ENCODE data around the gene ZNF396.
A peak's percentile ranks its signal among the peaks of the same experiment; 100 is the strongest.

The ZNF396 gene

GRCh38 chr18:35386600-35387100 lies 9.5 kb upstream of the ZNF396 start:
- H2AFZ ChIP-seq (ENCODE audit: low read depth, low read length): peak overlapping the region; percentile 50; the same call in 1 of the 2 replicates
- peak overlapping the region; percentile 75 for H3K4me2 ChIP-seq (ENCODE audit: low read length)
- H4K20me1 ChIP-seq (ENCODE audit: insufficient read depth, low read length): no peaks in the 10 kb centered on the region
- H3K9me3 ChIP-seq (ENCODE audit: insufficient read depth, low read length): no peaks in the 10 kb centered on the region
- TF ChIP-seq CTCF (IDR thresholded peaks at IDR 0.05; ENCODE audit: low read depth, low read length) (peak; percentile 78), EZH2phosphoT487 (IDR thresholded peaks at IDR 0.05; ENCODE audit: low read depth) (no peak)
- peaks cover 19% of the 10 kb centered on the region for H3K4me1 ChIP-seq (ENCODE audit: low read length)
- peak overlapping the region; percentile 60 for H3K4me3 ChIP-seq (ENCODE audit: low read length)
- no peaks in the 10 kb centered on the region for H3K36me3 ChIP-seq (replicated peaks; ENCODE audit: low read depth, low read length)
- H3K27me3 ChIP-seq (ENCODE audit: low read depth, low read length): peaks cover 25% of the 10 kb centered on the region
- H3K79me2 ChIP-seq (ENCODE audit: low read length): no peaks in the 10 kb centered on the region
- no peak overlapping the region for H3K9ac ChIP-seq (ENCODE audit: low read length)
- H3K27ac ChIP-seq (ENCODE audit: low read length): no peak overlapping the region

GRCh38 chr18:35383136-35383535 lies 6.0 kb upstream of the ZNF396 start:
- H3K79me2 ChIP-seq (ENCODE audit: low read length): no peaks in the 10 kb centered on the region
- no peaks in the 10 kb centered on the region for H3K36me3 ChIP-seq (replicated peaks; ENCODE audit: low read depth, low read length)
- TF ChIP-seq CTCF (IDR thresholded peaks at IDR 0.05; ENCODE audit: low read depth, low read length): no peak
- no peak for TF ChIP-seq EZH2phosphoT487 (IDR thresholded peaks at IDR 0.05; ENCODE audit: low read depth)
- H3K9me3 ChIP-seq (ENCODE audit: insufficient read depth, low read length): no peaks in the 10 kb centered on the region
- no peak overlapping the region for H3K4me2 ChIP-seq (ENCODE audit: low read length)
- peaks cover 11% of the 10 kb centered on the region for H3K27me3 ChIP-seq (ENCODE audit: low read depth, low read length)
- H3K9ac ChIP-seq (ENCODE audit: low read length): no peak overlapping the region
- no peaks in the 10 kb centered on the region for H4K20me1 ChIP-seq (ENCODE audit: insufficient read depth, low read length)
- H2AFZ ChIP-seq (ENCODE audit: low read depth, low read length): no peak overlapping the region
- H3K4me1 ChIP-seq (ENCODE audit: low read length): peaks cover 5% of the 10 kb centered on the region
- no peak overlapping the region for H3K4me3 ChIP-seq (ENCODE audit: low read length)
- no peak overlapping the region for H3K27ac ChIP-seq (ENCODE audit: low read length)

DNA sequence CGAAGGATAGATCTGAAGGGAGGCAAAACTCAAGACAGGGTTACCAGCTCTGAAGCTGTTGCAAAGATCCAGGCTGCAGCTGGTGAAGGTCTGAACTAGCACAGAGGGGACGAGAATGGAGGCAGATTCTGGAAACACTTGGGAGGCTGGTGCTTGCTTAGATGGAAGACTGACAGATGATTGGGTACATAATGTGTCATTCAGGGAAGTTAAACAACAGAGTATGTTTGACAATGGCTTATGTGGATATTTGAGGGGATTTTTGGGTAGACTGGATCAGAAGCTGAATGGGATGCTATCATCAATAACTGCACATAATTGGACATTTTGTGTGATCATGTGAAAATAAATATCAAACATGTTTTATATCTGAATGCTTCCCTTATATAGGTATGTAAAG lies 2.3 kb upstream of the ZNF396 start:
- no peak overlapping the region for H3K27ac ChIP-seq (ENCODE audit: low read length)
- no peak overlapping the region for H3K9ac ChIP-seq (ENCODE audit: low read length)
- H3K4me1 ChIP-seq (ENCODE audit: low read length): peaks cover 4% of the 10 kb centered on the region
- TF ChIP-seq EZH2phosphoT487 (IDR thresholded peaks at IDR 0.05; ENCODE audit: low read depth): no peak
- TF ChIP-seq CTCF (IDR thresholded peaks at IDR 0.05; ENCODE audit: low read depth, low read length): no peak
- no peak overlapping the region for H2AFZ ChIP-seq (ENCODE audit: low read depth, low read length)
- H3K36me3 ChIP-seq (replicated peaks; ENCODE audit: low read depth, low read length): no peaks in the 10 kb centered on the region
- no peak overlapping the region for H3K4me3 ChIP-seq (ENCODE audit: low read length)
- H4K20me1 ChIP-seq (ENCODE audit: insufficient read depth, low read length): no peaks in the 10 kb centered on the region
- H3K79me2 ChIP-seq (ENCODE audit: low read length): no peaks in the 10 kb centered on the region
- H3K27me3 ChIP-seq (ENCODE audit: low read depth, low read length): no peaks in the 10 kb centered on the region
- H3K4me2 ChIP-seq (ENCODE audit: low read length): no peak overlapping the region
- no peaks in the 10 kb centered on the region for H3K9me3 ChIP-seq (ENCODE audit: insufficient read depth, low read length)

DNA sequence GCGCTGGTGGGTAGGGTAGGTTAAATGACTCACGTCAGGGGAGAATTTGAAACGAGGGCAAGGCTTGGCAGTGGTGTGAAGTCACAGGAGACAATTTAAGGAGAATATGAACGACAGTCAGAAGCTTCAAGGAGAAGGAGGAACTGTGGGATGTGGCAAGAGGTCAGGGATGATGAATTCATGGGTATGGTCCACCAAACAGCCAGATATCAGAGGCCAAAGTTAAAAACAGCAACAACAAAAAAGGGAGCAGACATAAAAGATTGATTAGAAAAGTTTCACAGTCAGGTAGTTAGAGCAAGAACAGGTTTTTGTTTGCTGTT lies 1.4 kb upstream of the ZNF396 start:
- H2AFZ ChIP-seq (ENCODE audit: low read depth, low read length): no peak overlapping the region
- no peak overlapping the region for H3K27ac ChIP-seq (ENCODE audit: low read length)

More for the DNA sequence above, 1.4 kb upstream of the ZNF396 start:
- Histone ChIP-seq H3K9ac (ENCODE audit: low read length) (no peak overlapping the region), H4K20me1 (ENCODE audit: insufficient read depth, low read length) (no peaks in the 10 kb centered on the region), H3K79me2 (ENCODE audit: low read length) (no peaks in the 10 kb centered on the region), H3K36me3 (replicated peaks; ENCODE audit: low read depth, low read length) (no peaks in the 10 kb centered on the region), H3K4me1 (ENCODE audit: low read length) (peaks cover 4% of the 10 kb centered on the region), H3K27me3 (ENCODE audit: low read depth, low read length) (no peaks in the 10 kb centered on the region), H3K4me2 (ENCODE audit: low read length) (no peak overlapping the region), H3K9me3 (ENCODE audit: insufficient read depth, low read length) (no peaks in the 10 kb centered on the region), H3K4me3 (ENCODE audit: low read length) (no peak overlapping the region)
- TF ChIP-seq CTCF (IDR thresholded peaks at IDR 0.05; ENCODE audit: low read depth, low read length) (no peak), EZH2phosphoT487 (IDR thresholded peaks at IDR 0.05; ENCODE audit: low read depth) (no peak)

All from OCI-LY3 (cell line).